Astrocyte of the hippocampus (primary cell): ENCODE data around the gene KIF6.
A peak's percentile ranks its signal among the peaks of the same experiment; 100 is the strongest.

Source experiments
- DNase-seq: peaks from one replicate; pipeline ENCODE4 v3.0.0; 2011; ENCODE audit warnings: low read depth, low spot score

KIF6 gene

DNA sequence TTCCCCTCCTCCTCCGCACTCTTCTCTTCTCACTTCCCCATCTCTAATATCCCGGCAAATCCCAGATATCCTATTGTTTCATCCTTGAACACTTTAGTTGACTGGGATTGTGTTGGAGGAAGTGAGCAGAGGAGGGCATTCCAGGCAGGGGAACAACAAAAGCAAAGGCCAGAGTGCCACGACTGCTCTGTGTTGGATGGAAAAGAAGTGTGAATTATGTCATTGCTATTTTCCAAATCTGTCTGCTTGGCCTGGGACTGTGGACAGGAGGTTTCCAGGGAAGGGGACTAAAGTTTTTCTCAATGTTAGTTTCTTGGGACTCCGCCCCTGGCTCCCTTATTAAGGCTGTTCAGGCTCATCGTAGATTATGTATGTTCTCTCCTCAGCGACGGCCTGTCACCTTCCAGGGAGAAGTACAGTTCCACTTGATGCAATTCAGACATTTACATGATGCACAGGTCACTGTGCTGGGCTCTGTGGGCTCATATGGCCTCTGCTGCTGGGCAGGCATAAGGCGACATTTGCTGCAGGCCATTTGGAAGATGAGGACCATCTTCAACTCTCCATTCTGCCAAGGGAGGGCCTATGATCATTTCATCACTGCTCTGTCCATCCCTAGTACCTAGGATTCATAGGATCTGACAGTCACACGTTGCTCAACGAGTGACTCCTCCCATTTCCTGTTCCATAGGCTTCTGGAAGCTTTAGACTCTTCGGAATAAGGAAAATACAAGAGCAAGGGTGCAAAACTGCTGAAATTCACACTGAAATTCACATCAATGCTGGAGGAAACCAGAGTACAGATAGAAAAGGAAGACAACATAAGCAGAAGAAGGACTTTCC is 303.6 kb downstream of the KIF6 start:
- DNase-seq, result no peak

DNA sequence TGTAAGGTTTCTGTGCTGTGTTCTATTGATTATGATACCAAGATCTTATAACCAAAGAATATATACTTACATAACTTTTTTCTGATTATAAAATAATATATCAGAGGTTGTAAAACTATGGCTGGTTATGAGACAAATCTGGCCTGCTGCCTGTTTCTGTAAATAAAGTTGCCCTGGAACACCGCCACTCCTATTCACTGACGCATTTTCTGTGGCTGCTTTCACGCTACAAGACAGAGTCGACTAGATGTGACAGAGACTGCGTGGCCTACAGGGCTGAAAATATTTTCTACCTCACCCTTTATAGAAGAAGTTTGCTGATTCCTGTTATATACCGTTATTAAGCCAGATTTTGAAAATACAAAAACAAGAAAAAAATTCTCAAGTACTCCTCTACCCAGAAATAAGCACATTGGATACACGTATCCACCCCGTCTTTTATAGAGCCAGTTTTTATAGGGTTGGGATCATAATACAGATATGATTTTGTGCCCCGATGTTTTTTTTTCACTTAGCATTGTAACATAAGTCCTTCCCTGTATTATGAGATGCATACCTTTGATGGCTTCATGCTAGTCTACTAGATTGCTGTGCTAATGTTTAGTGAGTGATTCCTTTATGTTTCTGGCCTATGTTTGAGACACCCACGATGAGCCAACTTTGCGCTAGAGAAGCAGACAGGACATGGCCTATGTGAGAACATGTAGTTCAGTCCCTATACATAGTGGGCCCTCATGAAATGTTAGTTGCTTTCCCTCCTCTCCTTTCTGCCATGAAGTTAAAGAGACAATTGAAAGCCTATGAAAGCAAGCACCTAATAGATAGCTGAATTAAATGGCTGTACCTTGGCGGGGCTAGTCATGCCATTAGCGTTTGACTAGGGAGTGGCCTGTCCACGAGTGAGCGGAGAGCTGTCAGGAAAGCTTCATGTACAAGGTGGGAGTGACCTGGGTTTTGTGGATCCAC is 304.6 kb downstream of the KIF6 start:
- DNase-seq, result peak; percentile 24

DNA sequence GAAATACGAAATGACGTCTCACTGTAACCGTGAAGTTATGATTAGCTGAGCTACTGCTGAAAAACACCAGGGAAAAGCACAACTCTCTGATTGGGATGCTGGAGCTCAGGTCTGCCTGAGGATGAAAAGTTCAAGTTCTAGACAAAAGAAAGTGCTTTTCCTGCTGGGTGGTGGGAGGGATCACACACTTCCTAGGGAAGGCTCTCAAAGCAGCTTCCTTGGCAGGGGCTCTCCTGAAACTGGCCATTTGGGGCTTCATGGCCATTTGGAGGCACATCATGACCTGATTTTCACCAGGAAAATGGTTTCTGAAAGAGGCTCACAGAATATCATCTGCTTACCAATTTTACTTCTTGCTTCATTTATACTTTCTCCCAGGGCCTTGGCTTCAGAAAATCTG is 305.6 kb downstream of the KIF6 start:
- DNase-seq, result no peak

DNA sequence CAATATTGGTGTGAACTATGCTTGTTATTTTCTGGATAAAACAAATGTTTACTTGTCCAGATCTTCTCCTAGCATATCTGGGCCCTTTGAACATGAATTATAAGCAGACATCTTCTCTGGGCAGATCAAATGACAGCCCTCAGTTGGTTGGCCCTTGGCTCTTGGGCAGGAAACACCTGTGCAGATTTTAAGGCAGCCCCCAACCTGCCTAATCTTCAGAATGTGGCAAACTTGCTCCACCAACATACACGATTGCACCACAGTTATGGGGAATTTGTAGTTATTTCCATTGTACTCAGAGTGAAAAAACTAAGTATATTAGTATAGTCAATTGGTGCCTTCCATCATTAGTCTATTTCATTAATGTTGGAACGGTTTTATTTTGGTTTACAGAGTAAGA is 307.8 kb downstream of the KIF6 start:
- DNase-seq, result no peak

DNA sequence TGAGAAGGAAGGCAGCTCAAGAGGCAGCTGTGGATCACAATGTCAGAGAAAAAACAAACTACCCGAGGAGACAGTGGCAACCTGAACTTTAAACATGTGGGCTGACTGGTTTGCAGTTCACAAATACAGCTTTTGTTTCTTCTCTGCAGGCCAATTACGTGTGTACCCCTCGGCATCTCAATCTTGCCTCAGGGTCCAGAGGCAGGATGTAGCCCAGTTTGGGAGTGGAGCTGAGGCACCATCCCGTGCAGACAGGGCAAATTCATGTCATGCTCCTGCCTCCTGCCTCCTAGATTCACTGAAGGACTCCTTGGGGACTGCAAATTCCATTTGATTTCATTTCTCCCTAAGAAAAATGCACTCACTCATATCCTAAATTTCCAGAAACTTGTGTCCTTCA is 308.5 kb downstream of the KIF6 start:
- DNase-seq, result peak; percentile 60

DNA sequence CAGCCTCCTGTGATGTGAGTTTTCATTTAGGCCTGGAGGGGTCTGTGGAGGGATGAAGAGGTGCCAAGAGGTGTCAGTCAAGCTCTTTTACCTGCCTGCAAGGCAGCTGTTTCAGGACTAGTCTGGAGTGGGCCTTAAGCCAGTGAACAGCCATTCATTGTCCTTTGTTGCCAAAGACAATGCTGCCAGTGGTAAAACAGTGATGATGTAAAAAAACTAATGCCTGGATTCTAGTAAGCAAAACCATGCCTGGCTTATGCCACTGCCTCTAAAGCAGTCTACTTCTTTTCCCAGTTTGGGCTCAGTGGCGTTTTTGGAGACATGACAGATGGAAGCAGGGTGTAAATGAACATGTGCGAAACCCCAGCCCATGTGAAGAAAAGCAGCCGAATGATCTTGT is 309.2 kb downstream of the KIF6 start:
- DNase-seq, result no peak

DNA sequence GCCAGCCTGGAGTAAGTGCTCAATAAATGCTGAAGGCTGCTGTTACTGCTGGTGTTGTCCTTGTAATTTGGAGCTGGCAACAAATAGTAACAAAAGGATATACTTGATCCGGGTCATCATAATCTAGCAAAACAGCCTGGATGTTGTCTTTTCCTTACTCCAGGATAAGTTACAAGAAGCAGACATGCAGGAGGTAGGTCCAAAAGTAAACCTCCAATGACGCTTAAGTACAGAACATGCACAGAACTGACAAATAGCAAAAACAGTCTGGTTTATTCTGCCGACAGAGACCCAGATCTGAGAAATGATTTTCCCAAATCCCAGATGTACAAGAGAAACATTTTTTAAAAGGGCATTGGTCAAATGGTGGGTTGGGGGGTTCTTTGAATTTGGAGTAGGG is 309.7 kb downstream of the KIF6 start:
- no peak for DNase-seq

DNA sequence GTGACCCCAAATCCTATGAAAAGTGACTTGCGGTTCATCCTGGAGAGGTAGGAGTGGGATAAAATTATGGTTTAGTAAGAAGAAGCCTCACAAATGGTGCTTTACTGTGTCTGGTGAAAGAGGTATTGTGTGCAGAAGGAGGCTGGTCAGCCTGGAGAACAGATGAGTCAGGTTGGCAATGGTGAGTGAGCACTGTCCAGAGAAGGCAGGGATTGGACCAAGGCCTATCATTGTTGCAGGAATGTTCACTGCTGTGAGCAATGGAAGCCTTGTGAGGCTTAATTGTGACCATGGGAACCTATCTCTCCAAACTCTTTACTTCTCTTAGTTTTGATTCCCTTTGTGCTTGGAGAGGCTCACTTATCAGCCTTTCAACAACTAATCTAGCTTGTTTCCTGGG is 313.7 kb downstream of the KIF6 start:
- DNase-seq, result peak; percentile 48

DNA sequence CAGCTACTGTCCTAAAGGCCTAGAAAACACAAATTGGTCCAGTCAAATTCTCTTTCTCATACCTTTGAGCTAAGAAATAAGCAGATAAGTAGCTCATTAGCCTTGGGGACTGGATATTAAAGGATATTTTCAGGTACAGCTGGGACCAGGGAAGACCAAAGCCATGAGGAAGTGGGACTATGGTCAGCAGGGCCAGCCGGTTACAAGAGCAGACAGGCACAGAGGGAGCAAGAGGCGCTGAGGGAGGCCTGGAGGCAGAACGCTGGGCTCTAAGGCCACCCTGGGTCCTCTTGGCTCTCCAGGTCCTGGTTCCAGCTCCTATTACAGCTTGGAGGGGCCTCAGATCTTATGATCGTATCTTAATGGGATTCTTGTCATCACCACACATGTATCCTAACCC is 314.2 kb downstream of the KIF6 start:
- DNase-seq, result no peak

DNA sequence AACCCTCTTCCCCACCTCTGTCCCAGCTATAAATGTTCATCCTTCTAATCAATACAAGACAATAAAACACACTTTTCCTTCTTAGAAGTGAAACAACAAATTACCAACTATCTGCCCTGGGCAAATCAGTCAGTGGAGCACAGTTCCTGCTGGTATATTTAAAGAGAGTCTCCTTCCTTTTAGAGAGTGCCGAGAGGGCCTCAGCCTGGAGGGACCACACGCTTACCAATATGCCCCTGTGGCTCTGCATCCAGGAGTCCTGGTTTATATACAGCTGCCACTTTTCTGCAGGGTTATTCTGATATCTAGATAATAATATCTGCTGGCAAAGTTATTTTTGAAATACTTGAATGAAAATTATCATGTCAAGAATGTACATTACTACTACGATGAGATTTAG is 315.3 kb downstream of the KIF6 start:
- DNase-seq, result no peak

DNA sequence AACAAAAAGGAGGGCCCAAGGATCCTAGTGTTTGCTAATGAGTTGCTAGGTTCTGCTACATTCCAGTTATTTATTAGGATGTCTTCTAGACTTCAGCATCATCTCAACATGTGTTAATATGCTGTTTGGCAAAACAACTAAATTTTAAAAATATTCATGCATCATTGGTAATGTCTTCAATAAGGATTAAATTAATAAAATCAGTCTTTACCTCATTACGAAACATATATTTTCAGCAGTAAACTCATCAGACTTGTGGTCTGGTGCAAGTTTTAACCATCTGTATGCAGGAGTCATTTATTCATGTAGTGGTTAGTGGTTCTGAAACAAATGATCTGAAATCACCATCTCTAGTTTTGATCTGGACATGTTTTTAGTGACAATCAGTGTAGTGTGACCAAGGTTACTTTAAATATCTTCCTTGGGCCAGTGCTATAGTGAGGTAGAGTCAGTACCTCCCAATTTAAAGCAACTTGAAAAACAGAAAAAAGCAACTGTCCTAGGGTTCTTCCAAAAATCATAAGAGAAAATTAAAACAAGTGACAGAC is 317.7 kb downstream of the KIF6 start:
- no peak for DNase-seq

DNA sequence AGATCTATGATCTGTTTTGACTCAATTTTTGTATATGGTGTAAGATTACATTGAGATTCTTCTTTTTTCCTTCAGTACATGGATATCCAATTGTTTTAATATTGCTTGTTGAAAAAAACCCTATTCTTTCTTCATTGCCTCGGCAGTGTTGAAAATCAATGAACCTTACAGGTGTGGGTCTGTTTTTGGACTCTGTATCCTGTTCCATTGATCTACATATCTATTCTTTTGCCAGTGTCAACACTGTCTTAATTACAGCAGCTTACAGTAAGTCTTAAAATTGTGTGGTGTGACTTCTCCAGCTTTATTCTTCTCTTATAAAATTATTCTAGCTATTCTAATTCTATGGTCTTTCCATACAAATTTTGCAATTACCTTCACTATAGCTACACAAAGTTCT is 320.9 kb downstream of the KIF6 start:
- no peak for DNase-seq

DNA sequence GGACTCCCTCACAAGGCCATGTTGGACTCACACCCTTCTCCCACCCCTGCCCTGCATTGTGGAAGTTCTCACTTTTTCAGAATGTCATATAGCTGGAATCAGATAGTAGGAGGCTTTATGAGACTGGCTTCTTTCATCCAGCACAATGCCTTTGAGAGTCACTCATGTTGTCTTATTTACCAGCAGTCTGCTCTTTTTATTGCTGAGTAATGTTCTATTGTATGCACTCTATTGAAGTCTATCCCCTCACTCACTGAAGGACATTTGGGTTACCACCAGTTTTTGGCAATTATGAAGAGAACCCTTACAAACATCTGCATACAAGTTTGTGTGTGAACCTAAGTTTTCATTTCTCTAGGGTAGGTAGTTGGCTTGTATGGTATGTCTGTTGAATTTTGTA is 321.9 kb downstream of the KIF6 start:
- no peak for DNase-seq

DNA sequence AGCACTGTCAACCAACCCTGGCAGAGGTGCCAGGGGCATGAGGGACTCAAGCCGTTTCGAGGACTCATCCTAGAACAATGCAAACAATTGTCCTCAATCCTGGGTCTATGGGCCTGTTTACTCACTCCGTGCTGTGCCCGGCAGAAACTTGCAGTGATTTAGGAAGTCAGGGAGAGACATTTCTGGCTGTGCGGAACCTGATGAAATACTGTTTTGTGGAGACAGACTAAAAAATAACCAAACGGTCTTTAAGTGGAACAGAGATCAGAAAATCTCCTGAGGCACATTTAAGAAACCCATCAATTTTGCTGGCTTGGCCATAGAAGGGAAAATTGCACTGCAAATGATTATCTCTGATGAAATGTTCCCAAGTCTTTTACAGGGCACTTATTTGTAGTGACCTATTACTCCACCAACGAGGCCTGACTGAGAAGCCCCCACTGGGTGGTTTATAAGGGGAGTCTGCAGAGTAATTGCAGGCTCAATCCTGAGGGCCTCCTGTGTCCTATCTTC is 322.9 kb downstream of the KIF6 start:
- no peak for DNase-seq

DNA sequence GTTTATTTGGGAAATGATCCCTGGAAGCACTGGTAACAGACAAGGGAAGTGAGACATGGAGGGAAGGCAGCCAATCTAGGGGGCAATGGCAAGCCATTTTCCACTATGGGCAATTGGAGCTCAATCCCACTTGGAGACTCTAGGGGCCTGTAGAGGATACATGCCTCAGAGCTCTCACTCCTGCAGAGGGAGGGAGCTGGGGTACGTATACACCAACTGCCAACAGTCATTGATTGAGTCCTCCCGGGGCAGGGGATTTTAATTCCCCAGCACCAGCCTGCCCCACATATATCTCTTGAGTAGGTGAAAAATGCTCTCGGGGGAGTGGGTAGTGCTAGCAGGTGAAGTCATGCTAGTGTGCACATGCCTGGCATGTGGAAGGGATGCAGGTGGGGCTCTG is 323.8 kb downstream of the KIF6 start:
- no peak for DNase-seq

DNA sequence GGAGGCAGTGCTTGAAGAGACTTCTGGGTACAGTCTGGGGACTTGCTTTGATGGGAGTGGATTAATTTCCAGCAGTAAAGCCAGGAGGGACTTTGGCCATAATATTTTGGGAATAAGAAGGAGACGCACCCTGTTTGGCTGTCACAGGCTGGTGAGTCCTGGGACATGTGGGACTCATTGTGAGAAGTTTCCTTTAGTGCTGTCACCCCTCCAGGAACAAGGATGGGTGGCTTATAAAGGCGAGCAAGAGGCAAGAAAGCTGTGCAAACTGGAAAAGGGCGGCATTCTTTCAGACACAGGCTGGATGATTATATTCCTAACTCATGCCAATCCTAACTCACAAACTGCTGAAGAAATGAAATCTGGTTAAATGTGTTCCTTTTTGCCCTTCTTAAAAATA is 325.2 kb downstream of the KIF6 start:
- no peak for DNase-seq

DNA sequence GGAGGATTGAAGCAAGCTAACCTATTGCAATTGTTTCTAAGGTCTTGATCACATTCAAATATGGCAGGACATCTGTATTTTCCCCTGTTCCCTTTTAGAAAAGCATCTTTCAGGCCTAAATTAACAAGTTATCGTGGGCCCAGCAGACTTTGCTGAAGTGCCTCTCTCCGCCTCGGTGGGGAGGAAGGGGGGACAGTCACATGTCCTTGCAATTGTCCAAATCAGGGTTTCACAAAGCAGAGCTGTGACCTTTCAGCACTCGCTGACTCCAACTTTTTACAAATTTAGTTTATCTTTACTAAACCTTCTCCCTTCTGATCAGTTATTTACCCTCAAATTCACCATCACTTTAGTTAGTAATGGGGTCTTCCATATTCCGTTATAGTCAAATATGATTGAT is 328.4 kb downstream of the KIF6 start:
- DNase-seq, result no peak

DNA sequence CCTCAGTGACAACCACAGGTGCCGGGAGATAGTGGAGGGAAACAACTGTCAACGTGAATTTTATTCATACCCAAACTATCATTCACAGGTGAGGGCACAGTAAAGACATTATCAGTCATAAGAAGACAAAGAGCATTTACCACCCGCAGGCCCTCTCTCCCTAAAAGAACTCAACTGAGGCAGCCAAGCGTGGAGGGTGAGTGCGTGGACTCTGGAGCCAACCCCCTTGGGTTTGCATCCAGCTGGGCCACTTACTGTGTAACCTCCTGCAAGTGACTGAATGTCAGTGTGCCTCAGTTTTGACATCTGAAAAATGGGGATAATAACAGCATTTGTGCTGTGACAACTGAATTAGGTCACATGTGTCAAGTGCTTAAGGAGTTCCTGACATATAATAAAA is 332.1 kb downstream of the KIF6 start:
- no peak for DNase-seq

DNA sequence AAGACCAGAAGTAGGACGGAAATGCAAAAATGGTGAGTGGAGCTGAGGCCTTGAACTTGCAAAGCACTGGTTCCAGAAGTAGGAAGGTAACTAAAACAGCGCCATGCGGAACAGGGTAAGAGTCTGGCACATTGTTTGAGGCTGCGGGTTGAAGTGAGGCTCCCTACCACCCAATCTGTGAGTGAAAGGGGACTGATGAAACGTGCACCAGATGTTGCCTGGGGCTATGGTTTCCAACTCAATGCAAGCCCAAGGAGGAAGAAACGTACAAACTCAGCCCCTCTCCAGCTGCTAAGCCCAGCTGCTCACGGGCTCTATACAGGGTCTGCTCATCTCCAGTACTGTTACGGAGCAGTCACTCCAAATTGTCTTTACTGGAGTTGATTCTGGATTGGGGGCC is 334.0 kb downstream of the KIF6 start:
- DNase-seq, result no peak

DNA sequence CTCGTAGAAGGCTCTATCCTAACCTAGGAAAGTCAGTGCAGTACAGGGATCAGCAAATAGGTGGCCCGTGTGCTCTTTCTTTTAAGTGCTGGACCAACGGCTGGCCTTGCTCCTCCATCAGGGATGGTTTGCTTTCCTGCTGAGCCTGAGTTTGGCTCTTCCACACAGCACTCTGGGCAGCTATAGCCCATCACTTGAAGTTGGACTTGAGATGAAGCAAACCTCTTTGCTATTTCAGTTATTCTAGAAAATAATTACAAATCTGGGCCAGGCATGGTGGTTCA is 335.8 kb downstream of the KIF6 start:
- peak; percentile 29 for DNase-seq

DNA sequence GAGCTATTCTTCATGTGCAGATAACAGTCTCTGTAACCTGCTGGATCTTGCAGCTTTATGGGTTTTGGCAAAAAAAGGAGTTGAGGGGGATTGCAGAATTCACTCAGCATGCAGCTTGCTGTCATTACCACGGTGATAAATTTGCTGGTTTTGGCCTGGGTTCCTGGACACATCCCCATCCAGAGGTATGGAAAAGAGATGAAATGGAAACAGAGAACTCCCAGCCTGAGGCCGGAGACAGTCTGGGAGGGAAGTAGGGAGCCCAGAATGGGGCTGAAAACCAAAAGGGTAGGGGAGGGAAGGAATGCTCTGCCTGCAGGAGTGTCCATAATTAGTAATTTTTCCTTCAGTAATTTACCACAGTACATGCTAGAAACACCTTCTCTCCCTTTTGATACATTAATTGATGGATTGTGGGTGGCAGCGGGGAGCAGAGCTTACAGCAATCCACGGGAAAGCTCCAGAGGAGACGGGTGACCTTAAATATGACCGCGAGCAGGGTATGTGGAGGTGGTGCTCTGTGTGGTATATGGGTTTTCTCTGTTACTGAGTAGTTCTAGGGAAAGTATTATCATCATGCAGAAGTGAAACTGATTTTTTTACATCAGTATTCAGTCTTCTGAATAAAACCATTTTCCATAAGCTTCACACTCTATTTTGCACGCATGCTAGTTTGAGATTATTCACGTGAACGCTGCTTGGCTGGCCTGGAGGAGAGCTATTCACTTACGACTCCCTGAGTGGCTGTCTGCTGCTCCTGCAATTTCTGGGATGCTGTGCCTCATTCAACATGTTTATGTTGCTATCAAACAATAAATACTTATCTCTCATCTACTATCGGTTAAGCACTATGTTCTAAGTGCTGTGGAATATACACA is 336.4 kb downstream of the KIF6 start:
- no peak for DNase-seq

DNA sequence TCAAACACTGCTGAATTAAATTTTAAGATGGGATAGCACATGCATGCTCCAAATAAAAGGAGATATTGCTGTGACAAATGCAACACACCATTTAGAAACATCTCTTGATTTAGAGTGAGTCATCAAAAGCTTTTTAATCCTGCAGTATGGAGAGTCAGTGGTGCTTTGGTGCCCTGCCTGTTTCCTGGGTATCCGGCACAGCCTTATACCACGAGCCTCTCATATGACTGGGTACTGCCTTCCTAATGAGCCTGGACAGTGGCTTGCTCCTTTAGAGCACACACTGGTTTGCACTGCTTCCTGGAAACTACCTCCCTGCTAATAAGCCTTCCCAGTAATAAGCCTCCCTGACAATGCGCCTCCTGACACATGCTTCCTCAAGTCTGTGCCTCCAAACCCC is 337.4 kb downstream of the KIF6 start:
- DNase-seq, result no peak
